ENCODE data around the gene EGLN1.

EGLN1 gene

GRCh38 chr1:231317306-231318014, 104.6 kb downstream of the EGLN1 start:
- no peak overlapping the region for H3K4me3 ChIP-seq (ENCODE audit: low read length)
- no peak for TF ChIP-seq CTCF (conservative IDR thresholded peaks at IDR 0.05; ENCODE audit: low read length)
- DNase-seq (ENCODE audit: low read depth), result no peak

DNA sequence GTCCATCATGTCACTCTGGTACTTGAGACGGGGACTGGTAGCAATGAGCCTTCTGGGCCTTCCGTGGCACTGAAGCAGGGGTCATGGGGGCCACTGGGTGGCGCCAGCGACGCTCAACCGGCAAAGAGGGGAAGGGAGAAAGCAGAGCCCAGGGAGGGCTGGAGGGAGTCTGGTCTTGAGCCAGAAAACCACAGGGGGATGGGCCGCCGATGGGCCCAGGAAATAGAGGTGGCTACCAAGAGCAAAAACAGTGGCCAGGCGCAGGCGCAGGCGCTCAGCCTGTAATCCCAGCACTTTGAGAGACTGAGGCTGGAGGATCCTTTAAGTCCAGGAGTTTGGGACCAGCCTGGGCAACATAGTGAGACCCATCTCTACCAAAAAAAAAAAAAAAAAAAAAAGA, 106.2 kb downstream of the EGLN1 start:
- TF ChIP-seq CTCF (conservative IDR thresholded peaks at IDR 0.05; ENCODE audit: low read length), result peak; percentile 52
- peak; percentile 19 for DNase-seq (ENCODE audit: low read depth)
- no peak overlapping the region for H3K4me3 ChIP-seq (ENCODE audit: low read length)

Measured in AG10803 (cell line).